NCI-H345 treated with DMSO at 0.1 percent for 48 hours (cell line): Measurements from ENCODE around the gene RHBDF2.

Experiments
- DNase-seq: peaks from one replicate; lab custom pipeline; 2025; ENCODE audit not compliant: unreplicated experiment; lab: John Stamatoyannopoulos, UW

RHBDF2 gene

GRCh38 chr17:76441686-76442340 is 59.4 kb downstream of the RHBDF2 start:
- DNase-seq: no peak

- DNase-seq: no peak
Measured at GRCh38 chr17:76440751-76441362, 60.4 kb downstream of the RHBDF2 start.

- DNase-seq: no peak
Measured at GRCh38 chr17:76439314-76439928, 61.8 kb downstream of the RHBDF2 start.

GRCh38 chr17:76438906-76439305 is 62.3 kb downstream of the RHBDF2 start:
- DNase-seq: no peak

- no peak for DNase-seq
Measured at GRCh38 chr17:76437467-76438402, 63.5 kb downstream of the RHBDF2 start.

GRCh38 chr17:76435751-76436150 is 65.5 kb downstream of the RHBDF2 start:
- DNase-seq: no peak

GRCh38 chr17:76434870-76435269 is 66.4 kb downstream of the RHBDF2 start:
- no peak for DNase-seq

GRCh38 chr17:76433693-76434092 is 67.5 kb downstream of the RHBDF2 start:
- DNase-seq: no peak

GRCh38 chr17:76432712-76433336 is 68.4 kb downstream of the RHBDF2 start:
- DNase-seq: no peak

GRCh38 chr17:76432004-76432403 is 69.2 kb downstream of the RHBDF2 start:
- DNase-seq: no peak

GRCh38 chr17:76431509-76431908 is 69.7 kb downstream of the RHBDF2 start:
- DNase-seq: no peak

GRCh38 chr17:76428511-76428910 is 72.7 kb downstream of the RHBDF2 start:
- no peak for DNase-seq

- no peak for DNase-seq
Measured at GRCh38 chr17:76427501-76428231, 73.6 kb downstream of the RHBDF2 start.

- no peak for DNase-seq
Measured at GRCh38 chr17:76426853-76427252, 74.4 kb downstream of the RHBDF2 start.

GRCh38 chr17:76422860-76423259 is 78.4 kb downstream of the RHBDF2 start:
- no peak for DNase-seq

GRCh38 chr17:76422406-76422805 is 78.8 kb downstream of the RHBDF2 start:
- no peak for DNase-seq

- DNase-seq: no peak
Measured at GRCh38 chr17:76421044-76421407, 80.2 kb downstream of the RHBDF2 start.
